Right atrium auricular region (tissue), 2 donors: Measurements from ENCODE around the gene MTA1. TPM values are rescaled to one million over a fixed set of nuclear protein-coding genes. Genes with fewer than 3 reads are reported as not detected.

Experiments
- DNase-seq: peaks from one replicate; pipeline ENCODE4 v3.0.0-alpha.2; 2019; ENCODE audit warnings: low spot score
- H3K27ac ChIP-seq, 2 donors: fragments of 200-600 bp; sonication (generic); 1 replicate in 1 of 2; 2 replicates in 1 of 2; pipeline ENCODE4 v1.5.1; 2016 to 2019
- H3K27me3 ChIP-seq, 2 donors: fragments of 200-600 bp; sonication (generic); one replicate each; pipeline versions ENCODE4 v1.5.1 to v1.6.0; 2017 to 2019
- H3K36me3 ChIP-seq: fragments of 200-600 bp; sonication (generic); one replicate; pipeline ENCODE4 v1.5.1; 2016
- H3K4me1 ChIP-seq, 2 donors: fragments of 200-600 bp; sonication (generic); one replicate each; pipeline versions ENCODE4 v1.5.1 to v1.6.0; 2017 to 2019
- H3K4me3 ChIP-seq, 2 donors: fragments of 200-600 bp; sonication (generic); 1 replicate in 1 of 2; 2 replicates in 1 of 2; pipeline ENCODE4 v1.5.1; 2017 to 2019; ENCODE audit warnings: mild to moderate bottlenecking in 1 of 2, moderate library complexity in 1 of 2
- H3K9me3 ChIP-seq, 2 donors: fragments of 200-600 bp; sonication (generic); one replicate each; pipeline ENCODE4 v1.5.1; 2019
- CTCF ChIP-seq, 2 donors: fragments of 200-600 bp; sonication (generic); IDR thresholded peaks; one replicate each; pipeline ENCODE4 v1.5.1; 2019; ENCODE audit warnings: antibody characterized with exemption in 2 of 2
- total RNA-seq, 2 donors: library from RNA; depleted of rRNA; stranded (reverse); fragments of >200 nt; gene quantifications; one replicate each; pipeline ENCODE4 v1.1.0, GENCODE V29; 2016

The MTA1 gene
- total RNA-seq, 2 donors from 2014 or later, result 51.9 to 61.7 TPM

- H3K27ac ChIP-seq, result peak overlapping the region; percentile 95 to 100
- H3K9me3 ChIP-seq, result no peaks in the 10 kb centered on the region
- H3K4me3 ChIP-seq, result peak overlapping the region; percentile 98 to 100
- no peak for DNase-seq
- H3K4me1 ChIP-seq, result peaks cover 0 to 77% of the 10 kb centered on the region in 2 donors
- no peak for TF ChIP-seq CTCF (IDR thresholded peaks at IDR 0.05)
- no peaks in the 10 kb centered on the region for H3K27me3 ChIP-seq
- H3K36me3 ChIP-seq, result peaks cover 17% of the 10 kb centered on the region
Measured at GRCh38 chr14:105477660-105478397, 58.2 kb downstream of the MTA1 start.

GRCh38 chr14:105478398-105479251 is 59.0 kb downstream of the MTA1 start:
- no peak for TF ChIP-seq CTCF (IDR thresholded peaks at IDR 0.05)
- H3K36me3 ChIP-seq, result peaks cover 17% of the 10 kb centered on the region
- H3K27me3 ChIP-seq, result no peaks in the 10 kb centered on the region
- DNase-seq, result no peak
- peaks cover 0 to 77% of the 10 kb centered on the region in 2 donors for H3K4me1 ChIP-seq
- no peaks in the 10 kb centered on the region for H3K9me3 ChIP-seq
- H3K4me3 ChIP-seq, result peak overlapping the region in 1 of 2 donors; percentile 100
- peak overlapping the region; percentile 95 to 98 for H3K27ac ChIP-seq

GRCh38 chr14:105479431-105480158 is 60.0 kb downstream of the MTA1 start:
- DNase-seq, result no peak
- Histone ChIP-seq H3K4me3 (no peak overlapping the region), H3K36me3 (peaks cover 17% of the 10 kb centered on the region), H3K9me3 (no peaks in the 10 kb centered on the region), H3K27me3 (no peaks in the 10 kb centered on the region), H3K27ac (peak overlapping the region; percentile 95 to 98), H3K4me1 (peaks cover 0 to 82% of the 10 kb centered on the region in 2 donors)
- TF ChIP-seq CTCF (IDR thresholded peaks at IDR 0.05), result no peak

- no peak for TF ChIP-seq CTCF (IDR thresholded peaks at IDR 0.05)
- Histone ChIP-seq H3K9me3 (no peaks in the 10 kb centered on the region), H3K4me1 (peaks cover 0 to 89% of the 10 kb centered on the region in 2 donors), H3K27ac (peak overlapping the region; percentile 95 to 98), H3K36me3 (peaks cover 17% of the 10 kb centered on the region), H3K27me3 (no peaks in the 10 kb centered on the region), H3K4me3 (no peak overlapping the region)
- no peak for DNase-seq
Measured at GRCh38 chr14:105480199-105480746, 60.6 kb downstream of the MTA1 start.
